ENCODE results near the gene UFSP1.

Gene UFSP1

GRCh38 chr7:100895956-100896731, 6.6 kb upstream of the UFSP1 start:
- peak; percentile 6 for DNase-seq (ENCODE audit: low spot score)

GRCh38 chr7:100895701-100895955, 6.1 kb upstream of the UFSP1 start, which contains the start of gene ACHE:
TSS of gene ACHE (minus strand) at chr7:100895888. CDS start at chr7:100894232, 1,656 bp downstream.
- no peak for DNase-seq (ENCODE audit: low spot score)

- peak; percentile 22 for DNase-seq (ENCODE audit: low spot score)
These were observed 5.6 kb upstream of the UFSP1 start for GRCh38 chr7:100894860-100895700.

- no peak for DNase-seq (ENCODE audit: low spot score)
These were observed 4.6 kb upstream of the UFSP1 start for GRCh38 chr7:100893910-100894721.

- no peak for DNase-seq (ENCODE audit: low spot score)
These were observed 3.9 kb upstream of the UFSP1 start for GRCh38 chr7:100893318-100893895.

GRCh38 chr7:100892364-100893317, 3.1 kb upstream of the UFSP1 start:
- DNase-seq (ENCODE audit: low spot score) = no peak

GRCh38 chr7:100891568-100892247, 2.2 kb upstream of the UFSP1 start:
- DNase-seq (ENCODE audit: low spot score) = peak; percentile 86

GRCh38 chr7:100890653-100891567, 1.4 kb upstream of the UFSP1 start:
- DNase-seq (ENCODE audit: low spot score) = peak; percentile 39

GRCh38 chr7:100888291-100888987, 1.1 kb downstream of the UFSP1 start:
- no peak for DNase-seq (ENCODE audit: low spot score)

- DNase-seq (ENCODE audit: low spot score) = no peak
These were observed 1.8 kb downstream of the UFSP1 start for GRCh38 chr7:100887516-100888290.

GRCh38 chr7:100886936-100887515, 2.5 kb downstream of the UFSP1 start:
- DNase-seq (ENCODE audit: low spot score) = no peak

- DNase-seq (ENCODE audit: low spot score) = no peak
These were observed 3.2 kb downstream of the UFSP1 start for GRCh38 chr7:100886142-100886935.

GRCh38 chr7:100885440-100886141, 3.9 kb downstream of the UFSP1 start:
- DNase-seq (ENCODE audit: low spot score) = no peak

- DNase-seq (ENCODE audit: low spot score) = no peak
These were observed 4.6 kb downstream of the UFSP1 start for GRCh38 chr7:100884736-100885439.

GRCh38 chr7:100882785-100883526, 6.6 kb downstream of the UFSP1 start:
- no peak for DNase-seq (ENCODE audit: low spot score)
